K562 (cell line): ENCODE measurements around the gene KRT77. TPM values are rescaled to one million over a fixed set of nuclear protein-coding genes. Genes with fewer than 3 reads are reported as not detected.

ENCODE experiments used
- ATAC-seq: fragments of 200-7000 bp; cut with Tn5 transposase; 3 replicates; pipeline ENCODE4 v1.9.1; 2020; ENCODE audit warnings: moderate library complexity
- BruUV-seq: library from RNA; stranded (reverse); fragments of 400-500 nt; replicated peaks from 2 replicates; lab custom pipeline; 2021; lab: Mats Ljungman, UMichigan
- CTCF ChIA-PET: fragments of 300-600 bp; formaldehyde crosslinking; extraction: SDS; loops from one replicate; lab custom pipeline; 2021; ENCODE audit warnings: low intra/inter-chr PET ratio; lab: Yijun Ruan, JAX
- POLR2A ChIA-PET: fragments of 300-600, 350-650 bp; sonication (Branson Sonifier 250); formaldehyde crosslinking; extraction: SDS; loops from one replicate; lab custom pipeline; 2021; ENCODE audit warnings: antibody characterized with exemption, inconsistent platforms; lab: Yijun Ruan, JAX
- DNase-seq, 4 experiments: peaks; one replicate each; pipeline versions ENCODE4 v3.0.0 to v3.0.0-alpha.2; 2011 to 2018; ENCODE audit warnings: low spot score in 3 of 4, mixed read lengths in 3 of 4; ENCODE audit errors: extremely low read depth in 1 of 4
- FAIRE-seq: peaks from 2 replicates; lab custom pipeline; 2011; peaks lifted over from hg19 to GRCh38; lab: Jason Lieb, UNC
- H2AFZ ChIP-seq: 2 replicates; pipeline ENCODE4 v1.6.0; 2011; ENCODE audit warnings: low read depth, low read length, control low read depth, inconsistent platforms
- H3K27ac ChIP-seq: fragments of 200-600 bp; 3 replicates; pipeline ENCODE4 v1.8.0; 2011; ENCODE audit warnings: low read depth, mild to moderate bottlenecking, control low read depth, inconsistent platforms, low read length, moderate library complexity, mixed read lengths; ENCODE audit errors: extremely low read depth
- H3K27me3 ChIP-seq, 2 experiments: fragments of 300-600 bp in 1 of 2; 2 replicates in 1 of 2; 3 replicates in 1 of 2; pipeline versions ENCODE4 v1.6.0 to v1.8.0; 2011; ENCODE audit warnings: inconsistent platforms in 2 of 2, low read length in 2 of 2, mild to moderate bottlenecking in 1 of 2, mixed read lengths in 1 of 2, moderate library complexity in 1 of 2; ENCODE audit not compliant: control insufficient read depth in 2 of 2, insufficient read depth in 2 of 2
- H3K36me3 ChIP-seq: fragments of 300-600 bp; 3 replicates; pipeline ENCODE4 v1.8.0; 2011; ENCODE audit warnings: mild to moderate bottlenecking, low read length, inconsistent platforms; ENCODE audit not compliant: control insufficient read depth, insufficient read depth
- H3K4me1 ChIP-seq, 2 experiments: fragments of 200-600 bp in 1 of 2; replicated peaks in 1 of 2; 2 replicates in 1 of 2; 3 replicates in 1 of 2; pipeline versions ENCODE4 v1.5.1 to v1.8.0; 2011; ENCODE audit warnings: inconsistent platforms in 2 of 2, low read length in 2 of 2, mild to moderate bottlenecking in 1 of 2, mixed read lengths in 1 of 2, moderate library complexity in 1 of 2; ENCODE audit not compliant: control insufficient read depth in 2 of 2, insufficient read depth in 2 of 2
- H3K4me2 ChIP-seq: 2 replicates; pipeline ENCODE4 v1.6.1; 2011; ENCODE audit warnings: low read length, control low read depth, inconsistent platforms, mixed read lengths; ENCODE audit not compliant: insufficient read depth
- H3K4me3 ChIP-seq: fragments of 200-600 bp; sonication (generic), shearing (Covaris generic); 2 replicates; pipeline ENCODE4 v1.5.1; 2016; ENCODE audit warnings: control low read depth, inconsistent platforms
- H3K79me2 ChIP-seq: fragments of 200-600 bp; 3 replicates; pipeline ENCODE4 v1.8.0; 2011; ENCODE audit warnings: low read length, inconsistent platforms; ENCODE audit not compliant: control insufficient read depth, insufficient read depth
- H3K9ac ChIP-seq, 2 experiments: 2 replicates each; pipeline versions ENCODE4 v1.6.0 to v1.6.1; 2011; ENCODE audit warnings: low read depth in 2 of 2, low read length in 2 of 2, control low read depth in 1 of 2, inconsistent platforms in 1 of 2, mild to moderate bottlenecking in 1 of 2, mixed read lengths in 1 of 2; ENCODE audit not compliant: insufficient read depth in 1 of 2
- H3K9me1 ChIP-seq: one replicate; pipeline ENCODE4 v1.6.0; 2011; ENCODE audit warnings: inconsistent platforms, mild to moderate bottlenecking, low read length, moderate library complexity; ENCODE audit not compliant: control insufficient read depth, insufficient read depth
- H3K9me3 ChIP-seq: replicated peaks from 2 replicates; pipeline ENCODE4 v1.5.1; 2011; ENCODE audit warnings: low read depth, low read length, inconsistent platforms; ENCODE audit not compliant: control insufficient read depth, insufficient read depth
- H4K20me1 ChIP-seq: replicated peaks from 2 replicates; pipeline ENCODE4 v1.6.1; 2011; ENCODE audit warnings: low read length, inconsistent platforms, mixed read lengths; ENCODE audit not compliant: control insufficient read depth, insufficient read depth
- ATF1 ChIP-seq, 2 experiments: fragments of 450-650 bp in 1 of 2; IDR thresholded peaks; 2 replicates each; pipeline ENCODE4 v1.6.1; 2016; ENCODE audit warnings: missing compliant biosample characterization in 1 of 2, missing genetic modification characterization in 1 of 2
- CHD2 ChIP-seq: IDR thresholded peaks from 2 replicates; pipeline ENCODE4 v1.6.1; 2011; ENCODE audit warnings: low read depth, low read length
- DDX20 ChIP-seq: fragments of 450-650 bp; IDR thresholded peaks from 2 replicates; pipeline ENCODE4 v1.6.1; 2016; ENCODE audit warnings: missing genetic modification characterization, low read depth, mild to moderate bottlenecking, missing compliant biosample characterization, moderate library complexity
- ETV6 ChIP-seq, 3 experiments: fragments of 150-350 bp in 1 of 3; sonication (generic) in 1 of 3; formaldehyde crosslinking in 1 of 3; IDR thresholded peaks; 2 replicates each; pipeline versions ENCODE4 v1.6.1 to v1.8.0; 2014 to 2022; ENCODE audit warnings: borderline replicate concordance in 2 of 3, low read depth in 2 of 3, antibody characterized with exemption in 1 of 3, low read length in 1 of 3, mild to moderate bottlenecking in 1 of 3, missing genetic modification reagents in 1 of 3
- GTF3C2 ChIP-seq: IDR thresholded peaks from 3 replicates; pipeline ENCODE4 v1.6.1; 2011; ENCODE audit warnings: borderline replicate concordance, mild to moderate bottlenecking, moderate library complexity; ENCODE audit not compliant: insufficient read length; ENCODE audit errors: extremely low read depth
- HNRNPUL1 ChIP-seq: fragments of 200-400 bp; formaldehyde crosslinking; IDR thresholded peaks from 2 replicates; pipeline ENCODE4 v1.6.1; 2017; ENCODE audit warnings: low read length
- MCM5 ChIP-seq: fragments of 450-650 bp; IDR thresholded peaks from 2 replicates; pipeline ENCODE4 v1.6.1; 2016; ENCODE audit warnings: low read depth
- MEIS2 ChIP-seq: fragments of 450-650 bp; IDR thresholded peaks from 2 replicates; pipeline ENCODE4 v1.6.1; 2014; ENCODE audit warnings: mild to moderate bottlenecking; ENCODE audit not compliant: partially characterized antibody
- NR1H2 ChIP-seq: sonication (generic); formaldehyde crosslinking; IDR thresholded peaks from 2 replicates; pipeline ENCODE4 v1.4.0; 2020; ENCODE audit warnings: mild to moderate bottlenecking, missing genetic modification reagents
- SMAD1 ChIP-seq: fragments of 150-350 bp; IDR thresholded peaks from 2 replicates; pipeline ENCODE4 v1.6.1; 2014; ENCODE audit warnings: low read length, low read depth; ENCODE audit not compliant: partially characterized antibody
- STAT5B ChIP-seq: fragments of 250-450 bp; sonication (Bioruptor Pico); IDR thresholded peaks from 2 replicates; pipeline ENCODE4 v1.8.0; 2021; ENCODE audit warnings: mild to moderate bottlenecking, inconsistent platforms
- ZBTB9 ChIP-seq: fragments of 450-650 bp; formaldehyde crosslinking; IDR thresholded peaks from 2 replicates; pipeline ENCODE4 v1.4.0; 2020; ENCODE audit warnings: mild to moderate bottlenecking, moderate library complexity
- ZC3H8 ChIP-seq: fragments of 450-650 bp; IDR thresholded peaks from 2 replicates; pipeline ENCODE4 v1.6.1; 2017
- ZNF134 ChIP-seq: fragments of 250-450 bp; sonication (Bioruptor Pico); conservative IDR thresholded peaks from 2 replicates; pipeline ENCODE4 v1.4.0; 2020
- ZNF23 ChIP-seq: fragments of 250-450 bp; sonication (Bioruptor Pico); IDR thresholded peaks from 2 replicates; pipeline ENCODE4 v1.4.0; 2020; ENCODE audit warnings: mild to moderate bottlenecking
- ZNF445 ChIP-seq: fragments of 250-450 bp; sonication (Bioruptor Pico); IDR thresholded peaks from 2 replicates; pipeline ENCODE4 v1.4.0; 2020; ENCODE audit warnings: low read depth, mild to moderate bottlenecking, moderate library complexity
- ZNF449 ChIP-seq: fragments of 250-450 bp; sonication (Bioruptor Pico); IDR thresholded peaks from 2 replicates; pipeline ENCODE4 v1.8.0; 2022; ENCODE audit warnings: moderate library complexity, mild to moderate bottlenecking, inconsistent platforms
- ZNF764 ChIP-seq: fragments of 250-450 bp; sonication (Bioruptor Pico); IDR thresholded peaks from 2 replicates; pipeline ENCODE4 v1.4.0; 2020; ENCODE audit warnings: low read depth, mild to moderate bottlenecking, moderate library complexity
- WGBS: fragments of 100-300 bp; shearing (Covaris generic); methylation state at CpG from one replicate; pipeline ENCODE4 v1.1.6; 2016; ENCODE audit warnings: low coverage, mixed read lengths; ENCODE audit not compliant: insufficient coverage; ENCODE audit errors: missing lambda C conversion rate; 5-methylcytosine and 5-hydroxymethylcytosine counted together
- in situ Hi-C: fragments of 300-500 bp; cut with MboI; formaldehyde crosslinking; loops from 4 replicates; pipeline ENCODE4 v1.15.0; 2018; ENCODE audit warnings: inconsistent platforms, mixed read lengths
- intact Hi-C: fragments of 100-400 bp; cut with micrococcal nuclease; formaldehyde crosslinking; loops from 2 replicates; pipeline ENCODE4 v1.14.2; 2022
- polyA plus RNA-seq, 8 experiments: library from polyadenylated mRNA; depleted of rRNA in 4 of 8; stranded (reverse) in 5 of 8; unstranded in 3 of 8; fragments of >200 nt; fragmentation: Nextera tagmentation in 2 of 8; fragmentation: Illumina TruSeq in 1 of 8; extraction: Ambion mirVana in 2 of 8; extraction: Trizol in 1 of 8; gene quantifications; 2 replicates each; pipeline versions ENCODE4 v1.2.1 to v1.2.3, GENCODE V29; 2011 to 2014; ENCODE audit warnings: inconsistent platforms in 1 of 8, missing spikeins in 1 of 8
- total RNA-seq, 7 experiments: library from RNA; depleted of rRNA in 6 of 7; stranded (reverse); fragments of >200 nt in 6 of 7; fragmentation: Illumina TruSeq in 2 of 7; extraction: Trizol in 2 of 7; gene quantifications; 2 replicates each; pipeline versions ENCODE4 v1.2.1 to v1.2.3, GENCODE V29; 2011 to 2021; ENCODE audit warnings: low replicate concordance in 1 of 7

The KRT77 gene
- total and polyA plus RNA-seq, 9 of the 15 experiments (the other 6 are each of a cell fraction or from before 2014, with no cell fraction given): not detected

DNA sequence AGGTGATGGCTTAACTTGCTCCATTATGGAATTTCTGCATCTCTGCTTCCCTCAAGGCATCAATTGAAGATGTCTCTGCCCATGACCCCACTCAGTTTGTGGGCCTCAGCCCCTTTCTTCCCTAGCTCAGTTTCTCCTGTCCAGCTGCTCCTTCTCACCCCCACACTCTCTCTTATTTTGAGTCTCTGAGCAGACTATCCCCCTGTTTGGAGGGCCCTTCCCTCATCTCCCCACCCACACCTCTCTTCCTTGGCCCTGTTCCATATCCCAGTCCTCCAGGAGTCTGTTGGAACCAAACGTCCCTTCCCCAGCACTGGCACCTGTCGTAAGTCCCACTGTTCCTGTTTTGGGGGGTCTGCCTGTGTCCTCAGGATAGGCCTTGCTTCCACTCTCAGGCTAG is 14.8 kb downstream of the KRT77 start:
- Histone ChIP-seq H3K79me2 (no peaks in the 10 kb centered on the region), H4K20me1 (peaks cover 4% of the 10 kb centered on the region; the same call in 1 of the 2 replicates), H3K9me1 (no peaks in the 10 kb centered on the region), H3K9me3 (no peaks in the 10 kb centered on the region), H3K4me3 (no peak overlapping the region), H3K27ac (no peak overlapping the region), H3K9ac (no peak overlapping the region), H3K27me3 (peaks cover 8 to 43% of the 10 kb centered on the region in 2 experiments), H2AFZ (no peak overlapping the region), H3K4me1 (peaks cover 0 to 10% of the 10 kb centered on the region in 2 experiments; a peak in 1 of 5 replicates), H3K4me2 (no peak overlapping the region), H3K36me3 (no peaks in the 10 kb centered on the region)
- WGBS: 16% methylated on average over 2 of the region's 2 CpGs
- ChIA-PET CTCF (no interaction called here), POLR2A (interaction anchor here (0.6 kb wide), 1 partner anchor 1392 kb away, joined by 4 read pairs; no protein-coding TSS in a partner anchor)
- BruUV-seq: no TSS peak
- intact Hi-C loops: no loop called here
- in situ Hi-C loops: no loop called here
- TF ChIP-seq NR1H2: no peak
- no peak for TF ChIP-seq ZNF134 (CRISPR knock-in tag)
- no peak for TF ChIP-seq STAT5B
- TF ChIP-seq ATF1 (CRISPR knock-in tag; IDR thresholded peaks at IDR 0.05): no peak
- no peak for TF ChIP-seq ATF1 (tag; IDR thresholded peaks at IDR 0.05)
- TF ChIP-seq DDX20 (tag): no peak
- no peak for TF ChIP-seq ZBTB9
- TF ChIP-seq CHD2: no peak
- no peak for TF ChIP-seq ZC3H8
- no peak for TF ChIP-seq HNRNPUL1
- no peak for TF ChIP-seq MCM5
- TF ChIP-seq ETV6 (IDR thresholded peaks at IDR 0.05; ENCODE audit: borderline replicate concordance in 1 of 2, low read depth in 2 of 2, low read length in 1 of 2): no peak
- TF ChIP-seq ETV6 (CRISPR knock-in tag; IDR thresholded peaks at IDR 0.05; ENCODE audit: borderline replicate concordance): no peak
- TF ChIP-seq MEIS2: no peak
- TF ChIP-seq ZNF449 (CRISPR knock-in tag): no peak
- no peak for TF ChIP-seq ZNF764 (CRISPR knock-in tag)
- no peak for TF ChIP-seq SMAD1
- TF ChIP-seq GTF3C2: no peak
- no peak for TF ChIP-seq ZNF445
- no peak for TF ChIP-seq ZNF23 (CRISPR knock-in tag)
- ATAC-seq (no peak), FAIRE-seq (no peak), DNase-seq (no peak)
